Esophagus squamous epithelium (tissue), 4 donors: ENCODE results near the gene TFEC.

Experiments used
- POLR2A ChIP-seq, 4 donors: fragments of 450-650 bp; IDR thresholded peaks; one replicate each; pipeline ENCODE4 v1.6.1; 2017; ENCODE audit warnings: antibody characterized with exemption in 4 of 4, mild to moderate bottlenecking in 4 of 4, moderate library complexity in 3 of 4
- TF ChIP-seq, protein P1 (sequence below), 6 experiments: fragments of 450-650 bp in 4 of 6; fragments of 200-600 bp in 2 of 6; sonication (generic) in 2 of 6; IDR thresholded peaks; one replicate each; pipeline ENCODE4 v1.5.1; 2016 to 2019; ENCODE audit warnings: antibody characterized with exemption in 6 of 6, mild to moderate bottlenecking in 4 of 6, moderate library complexity in 4 of 6

DNA sequence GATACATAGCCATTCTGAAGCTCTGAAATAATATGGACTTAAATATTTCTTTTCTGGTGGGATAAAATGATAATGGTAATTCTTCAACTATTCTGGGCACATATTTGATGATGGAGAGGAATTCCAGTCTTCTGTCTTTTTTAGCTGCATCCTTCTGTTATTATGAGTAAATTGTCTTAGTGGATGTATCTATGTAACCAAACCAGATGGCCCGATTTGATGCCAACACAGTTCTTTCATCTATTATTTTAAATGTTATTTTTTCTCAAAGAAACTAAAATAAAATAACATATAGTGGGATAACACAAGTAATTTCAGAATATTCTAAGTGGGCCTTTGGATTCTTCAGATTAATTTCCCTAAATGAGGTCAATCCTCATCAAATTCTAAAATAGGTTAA is 110.2 kb downstream of the TFEC start:
- TF ChIP-seq, protein P1, sequence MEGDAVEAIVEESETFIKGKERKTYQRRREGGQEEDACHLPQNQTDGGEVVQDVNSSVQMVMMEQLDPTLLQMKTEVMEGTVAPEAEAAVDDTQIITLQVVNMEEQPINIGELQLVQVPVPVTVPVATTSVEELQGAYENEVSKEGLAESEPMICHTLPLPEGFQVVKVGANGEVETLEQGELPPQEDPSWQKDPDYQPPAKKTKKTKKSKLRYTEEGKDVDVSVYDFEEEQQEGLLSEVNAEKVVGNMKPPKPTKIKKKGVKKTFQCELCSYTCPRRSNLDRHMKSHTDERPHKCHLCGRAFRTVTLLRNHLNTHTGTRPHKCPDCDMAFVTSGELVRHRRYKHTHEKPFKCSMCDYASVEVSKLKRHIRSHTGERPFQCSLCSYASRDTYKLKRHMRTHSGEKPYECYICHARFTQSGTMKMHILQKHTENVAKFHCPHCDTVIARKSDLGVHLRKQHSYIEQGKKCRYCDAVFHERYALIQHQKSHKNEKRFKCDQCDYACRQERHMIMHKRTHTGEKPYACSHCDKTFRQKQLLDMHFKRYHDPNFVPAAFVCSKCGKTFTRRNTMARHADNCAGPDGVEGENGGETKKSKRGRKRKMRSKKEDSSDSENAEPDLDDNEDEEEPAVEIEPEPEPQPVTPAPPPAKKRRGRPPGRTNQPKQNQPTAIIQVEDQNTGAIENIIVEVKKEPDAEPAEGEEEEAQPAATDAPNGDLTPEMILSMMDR (IDR thresholded peaks at IDR 0.05) = no peak
- no peak for TF ChIP-seq POLR2A (IDR thresholded peaks at IDR 0.05)
